ENCODE data around the gene OR51B2. TPM values are rescaled to one million over a fixed set of nuclear protein-coding genes. Genes with fewer than 3 reads are reported as not detected.
"Not testable (repeated sequence)": the region's sequence is repeated elsewhere in the genome, so short reads cannot be mapped to it uniquely, and the experiment has no call there.

OR51B2 gene
- total RNA-seq, 2 donors from 2014 or later, result not detected

- Histone ChIP-seq H3K4me1 (ENCODE audit: control insufficient read depth in 1 of 2, low read depth in 2 of 2) (no peaks in the 10 kb centered on the region), H3K9me3 (no peaks in the 10 kb centered on the region), H3K36me3 (no peaks in the 10 kb centered on the region), H3K27me3 (replicated peaks; ENCODE audit: insufficient read depth) (no peaks in the 10 kb centered on the region), H3K4me3 (no peak overlapping the region), H3K27ac (no peak overlapping the region)
- DNase-seq (ENCODE audit: low spot score) (no peak), ATAC-seq (ENCODE audit: insufficient number of reproducible peaks, low FRiP score, low read depth) (no peak)
- TF ChIP-seq CTCF (IDR thresholded peaks at IDR 0.05), result no peak
These were observed 12.2 kb upstream of the OR51B2 start for GRCh38 chr11:5336331-5336730.

GRCh38 chr11:5335170-5335569 is 11.1 kb upstream of the OR51B2 start:
- DNase-seq (ENCODE audit: low spot score), result no peak
- H3K4me3 ChIP-seq, result no peak overlapping the region
- no peaks in the 10 kb centered on the region for H3K4me1 ChIP-seq (ENCODE audit: control insufficient read depth in 1 of 2, low read depth in 2 of 2)
- no peaks in the 10 kb centered on the region for H3K27me3 ChIP-seq (replicated peaks; ENCODE audit: insufficient read depth)
- no peak for ATAC-seq (ENCODE audit: insufficient number of reproducible peaks, low FRiP score, low read depth)
- H3K9me3 ChIP-seq, result no peaks in the 10 kb centered on the region
- no peaks in the 10 kb centered on the region for H3K36me3 ChIP-seq
- H3K27ac ChIP-seq, result no peak overlapping the region
- TF ChIP-seq CTCF (IDR thresholded peaks at IDR 0.05), result no peak

GRCh38 chr11:5317292-5317691 is 6.8 kb downstream of the OR51B2 start:
- Histone ChIP-seq H3K27ac (no peak overlapping the region), H3K27me3 (replicated peaks; ENCODE audit: insufficient read depth) (no peaks in the 10 kb centered on the region), H3K4me1 (ENCODE audit: control insufficient read depth in 1 of 2, low read depth in 2 of 2) (no peaks in the 10 kb centered on the region), H3K9me3 (no peaks in the 10 kb centered on the region), H3K36me3 (no peaks in the 10 kb centered on the region), H3K4me3 (no peak overlapping the region)
- TF ChIP-seq CTCF (IDR thresholded peaks at IDR 0.05), result no peak
- ATAC-seq (ENCODE audit: insufficient number of reproducible peaks, low FRiP score, low read depth), result no peak
- DNase-seq (ENCODE audit: low spot score), result no peak

- not testable (repeated sequence) for H3K36me3 ChIP-seq; H3K4me1 ChIP-seq (ENCODE audit: control insufficient read depth in 1 of 2, low read depth in 2 of 2); ATAC-seq (ENCODE audit: insufficient number of reproducible peaks, low FRiP score, low read depth); H3K27me3 ChIP-seq (replicated peaks; ENCODE audit: insufficient read depth); H3K27ac ChIP-seq; DNase-seq (ENCODE audit: low spot score); H3K9me3 ChIP-seq; H3K4me3 ChIP-seq
These were observed 10.6 kb downstream of the OR51B2 start for GRCh38 chr11:5313326-5314023.

GRCh38 chr11:5310423-5310822 is 13.7 kb downstream of the OR51B2 start:
- no peak overlapping the region for H3K27ac ChIP-seq
- ATAC-seq (ENCODE audit: insufficient number of reproducible peaks, low FRiP score, low read depth) (no peak), DNase-seq (ENCODE audit: low spot score) (no peak)
- no peaks in the 10 kb centered on the region for H3K9me3 ChIP-seq
- no peak overlapping the region for H3K4me3 ChIP-seq
- H3K27me3 ChIP-seq (replicated peaks; ENCODE audit: insufficient read depth), result no peaks in the 10 kb centered on the region
- H3K4me1 ChIP-seq (ENCODE audit: control insufficient read depth in 1 of 2, low read depth in 2 of 2), result no peaks in the 10 kb centered on the region
- TF ChIP-seq CTCF (IDR thresholded peaks at IDR 0.05), result no peak
- no peaks in the 10 kb centered on the region for H3K36me3 ChIP-seq

Data from thoracic aorta (tissue), 2 donors.